Measurements from ENCODE around the gene ASAH2. TPM values are rescaled to one million over a fixed set of nuclear protein-coding genes. Genes with fewer than 3 reads are reported as not detected.

The ASAH2 gene
- total and polyA plus RNA-seq, 2 donors (not counting 1 experiment from before 2014, with no cell fraction given), result 0.25 to 0.44 TPM

- DNase-seq, result no peak
- H3K27me3 ChIP-seq (replicated peaks in 1 of 4; ENCODE audit: control extremely low read depth in 1 of 4, control insufficient read depth in 3 of 4, insufficient read depth in 4 of 4, low read length in 3 of 4), result peaks cover 0 to 20% (median 1%) of the 10 kb centered on the region in 4 experiments
- CTCF ChIA-PET, result interaction anchor here (1.0 kb wide), 1 partner anchor 10 kb away, joined by 3 read pairs; no protein-coding TSS in a partner anchor
Observed at GRCh38 chr10:50234486-50234885, 16.8 kb downstream of the ASAH2 start.

GRCh38 chr10:50232261-50232639, 19.1 kb downstream of the ASAH2 start:
- H3K27me3 Mint-ChIP-seq, result peaks cover 8% of the 10 kb centered on the region
- Histone ChIP-seq H3K36me3 (replicated peaks in 1 of 2; ENCODE audit: control extremely low read depth in 1 of 2, control insufficient read depth in 1 of 2, extremely low read depth in 1 of 2, insufficient read depth in 2 of 2, low read length in 1 of 2) (no peaks in the 10 kb centered on the region), H3K4me2 (replicated peaks; ENCODE audit: low read depth, low read length, poor library complexity, severe bottlenecking) (no peak overlapping the region), H3K4me1 (ENCODE audit: control insufficient read depth in 2 of 2, insufficient read depth in 2 of 2, low read length in 2 of 2) (no peaks in the 10 kb centered on the region), H4K20me1 (ENCODE audit: control insufficient read depth, insufficient read depth, low read length, poor library complexity, severe bottlenecking) (no peaks in the 10 kb centered on the region), H3K9ac (ENCODE audit: low read length) (no peak overlapping the region), H3K9me3 (ENCODE audit: control extremely low read depth in 1 of 3, control insufficient read depth in 2 of 3, insufficient read depth in 1 of 3, low read length in 2 of 3) (no peaks in the 10 kb centered on the region), H3K27me3 (replicated peaks in 1 of 4; ENCODE audit: control extremely low read depth in 1 of 4, control insufficient read depth in 3 of 4, insufficient read depth in 4 of 4, low read length in 3 of 4) (peaks cover 0 to 12% (median 1%) of the 10 kb centered on the region in 4 experiments), H3K4me3 (ENCODE audit: control extremely low read depth in 1 of 5, extremely low read depth in 1 of 5, insufficient read depth in 1 of 5, low read depth in 2 of 5, low read length in 4 of 5) (no peak overlapping the region), H3K79me2 (ENCODE audit: control insufficient read depth, insufficient read depth, low read length) (no peaks in the 10 kb centered on the region), H3K27ac (ENCODE audit: low read length in 2 of 2) (no peak overlapping the region), H2AFZ (ENCODE audit: insufficient read depth, low read depth, low read length, poor library complexity, severe bottlenecking) (no peak overlapping the region)
- H3K4me1 Mint-ChIP-seq, result peaks cover 5% of the 10 kb centered on the region
- no peak for DNase-seq
- intact Hi-C loops (cut with micrococcal nuclease), result no loop called here
- TF ChIP-seq, protein P1, sequence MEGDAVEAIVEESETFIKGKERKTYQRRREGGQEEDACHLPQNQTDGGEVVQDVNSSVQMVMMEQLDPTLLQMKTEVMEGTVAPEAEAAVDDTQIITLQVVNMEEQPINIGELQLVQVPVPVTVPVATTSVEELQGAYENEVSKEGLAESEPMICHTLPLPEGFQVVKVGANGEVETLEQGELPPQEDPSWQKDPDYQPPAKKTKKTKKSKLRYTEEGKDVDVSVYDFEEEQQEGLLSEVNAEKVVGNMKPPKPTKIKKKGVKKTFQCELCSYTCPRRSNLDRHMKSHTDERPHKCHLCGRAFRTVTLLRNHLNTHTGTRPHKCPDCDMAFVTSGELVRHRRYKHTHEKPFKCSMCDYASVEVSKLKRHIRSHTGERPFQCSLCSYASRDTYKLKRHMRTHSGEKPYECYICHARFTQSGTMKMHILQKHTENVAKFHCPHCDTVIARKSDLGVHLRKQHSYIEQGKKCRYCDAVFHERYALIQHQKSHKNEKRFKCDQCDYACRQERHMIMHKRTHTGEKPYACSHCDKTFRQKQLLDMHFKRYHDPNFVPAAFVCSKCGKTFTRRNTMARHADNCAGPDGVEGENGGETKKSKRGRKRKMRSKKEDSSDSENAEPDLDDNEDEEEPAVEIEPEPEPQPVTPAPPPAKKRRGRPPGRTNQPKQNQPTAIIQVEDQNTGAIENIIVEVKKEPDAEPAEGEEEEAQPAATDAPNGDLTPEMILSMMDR (IDR thresholded peaks at IDR 0.05), result no peak
- TF ChIP-seq EZH2 (IDR thresholded peaks at IDR 0.05; ENCODE audit: borderline replicate concordance, insufficient read depth, low read depth, low read length, poor library complexity, severe bottlenecking), result no peak
- ChIA-PET POLR2A (no interaction called here), CTCF (no interaction called here)
- no peaks in the 10 kb centered on the region for H3K9me3 Mint-ChIP-seq (ENCODE audit: insufficient read depth)
- no peak overlapping the region for H3K27ac Mint-ChIP-seq
- no peak for ATAC-seq (ENCODE audit: low read depth)
- no peak overlapping the region for H3K4me3 Mint-ChIP-seq

More at GRCh38 chr10:50234486-50234885, 16.8 kb downstream of the ASAH2 start:
- H3K4me3 Mint-ChIP-seq, result no peak overlapping the region
- H3K36me3 ChIP-seq (replicated peaks in 1 of 2; ENCODE audit: control extremely low read depth in 1 of 2, control insufficient read depth in 1 of 2, extremely low read depth in 1 of 2, insufficient read depth in 2 of 2, low read length in 1 of 2), result no peaks in the 10 kb centered on the region
- H3K9me3 Mint-ChIP-seq (ENCODE audit: insufficient read depth), result no peaks in the 10 kb centered on the region
- 93% methylated on average over 4 of the region's 4 CpGs for WGBS (ENCODE audit: insufficient coverage)
- H3K4me1 ChIP-seq (ENCODE audit: control insufficient read depth in 2 of 2, insufficient read depth in 2 of 2, low read length in 2 of 2), result no peaks in the 10 kb centered on the region
- no peak overlapping the region for H3K9ac ChIP-seq (ENCODE audit: low read length)
- peaks cover 0 to 2% (median 0%) of the 10 kb centered on the region in 3 donors for H3K9me3 ChIP-seq (ENCODE audit: control extremely low read depth in 1 of 3, control insufficient read depth in 2 of 3, insufficient read depth in 1 of 3, low read length in 2 of 3)
- H3K27ac Mint-ChIP-seq, result no peak overlapping the region
- TF ChIP-seq, protein P1 (IDR thresholded peaks at IDR 0.05), result no peak
- no peak for TF ChIP-seq EZH2 (IDR thresholded peaks at IDR 0.05; ENCODE audit: borderline replicate concordance, insufficient read depth, low read depth, low read length, poor library complexity, severe bottlenecking)
- no peak overlapping the region for H2AFZ ChIP-seq (ENCODE audit: insufficient read depth, low read depth, low read length, poor library complexity, severe bottlenecking)
- H3K27ac ChIP-seq (ENCODE audit: low read length in 2 of 2), result no peak overlapping the region
- ATAC-seq (ENCODE audit: low read depth), result no peak
- peaks cover 27% of the 10 kb centered on the region for H3K27me3 Mint-ChIP-seq
- H3K4me2 ChIP-seq (replicated peaks; ENCODE audit: low read depth, low read length, poor library complexity, severe bottlenecking), result no peak overlapping the region
- POLR2A ChIA-PET, result no interaction called here
- no peak overlapping the region for H3K4me3 ChIP-seq (ENCODE audit: control extremely low read depth in 1 of 5, extremely low read depth in 1 of 5, insufficient read depth in 1 of 5, low read depth in 2 of 5, low read length in 4 of 5)
- H3K79me2 ChIP-seq (ENCODE audit: control insufficient read depth, insufficient read depth, low read length), result no peaks in the 10 kb centered on the region
- intact Hi-C loops (cut with micrococcal nuclease), result no loop called here
- no peaks in the 10 kb centered on the region for H4K20me1 ChIP-seq (ENCODE audit: control insufficient read depth, insufficient read depth, low read length, poor library complexity, severe bottlenecking)
- H3K4me1 Mint-ChIP-seq, result peaks cover 5% of the 10 kb centered on the region

Measured in B cell (primary cell).